Skin epidermis (tissue), 12 donors: ENCODE results near the gene MED28.
"Not testable (repeated sequence)": the region's sequence is repeated elsewhere in the genome, so short reads cannot be mapped to it uniquely, and the experiment has no call there.

Source experiments
- H3K27ac ChIP-seq, 21 experiments: fragments of 200-600 bp; sonication (generic) in 11 of 21; one replicate each; pipeline ENCODE4 v1.5.0; 2020; ENCODE audit warnings: mild to moderate bottlenecking in 3 of 21, inconsistent platforms in 2 of 21, moderate library complexity in 2 of 21
- H3K4me3 ChIP-seq, 7 experiments: fragments of 200-600 bp; sonication (generic) in 2 of 7; one replicate each; pipeline ENCODE4 v1.5.0; 2020; ENCODE audit warnings: inconsistent platforms in 2 of 7, mild to moderate bottlenecking in 2 of 7, moderate library complexity in 1 of 7

MED28 gene

GRCh38 chr4:17659196-17659595, 44.8 kb downstream of the MED28 start:
- not testable (repeated sequence) for H3K27ac ChIP-seq, H3K4me3 ChIP-seq

- Histone ChIP-seq H3K27ac (no peak overlapping the region), H3K4me3 (no peak overlapping the region)
These were observed 48.3 kb downstream of the MED28 start for GRCh38 chr4:17662694-17663093.

- Histone ChIP-seq H3K4me3 (no peak overlapping the region), H3K27ac (no peak overlapping the region)
These were observed 50.3 kb downstream of the MED28 start for GRCh38 chr4:17664755-17665154.

- H3K27ac ChIP-seq, result no peak overlapping the region
These were observed 50.9 kb downstream of the MED28 start for GRCh38 chr4:17665346-17665745.

DNA sequence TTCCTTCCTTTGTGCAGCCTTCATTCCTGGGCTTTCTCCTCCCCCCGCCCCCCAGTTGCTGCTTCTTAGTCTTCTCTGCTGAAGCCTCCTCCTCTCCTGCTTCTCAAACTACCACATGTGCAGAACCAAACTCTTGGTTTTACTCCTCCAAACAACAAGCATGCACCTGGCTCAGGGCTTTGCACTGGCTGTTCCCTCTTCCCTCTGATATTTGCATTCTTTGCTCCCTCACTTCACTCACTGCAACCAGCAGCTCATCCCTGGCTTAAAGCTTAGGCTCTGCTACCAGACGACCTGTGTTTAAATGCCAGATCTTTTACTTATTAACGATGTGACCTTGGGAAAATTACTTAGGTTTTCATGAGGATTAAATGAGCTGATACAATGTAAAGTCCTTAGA, 51.4 kb downstream of the MED28 start:
- H3K27ac ChIP-seq, result no peak overlapping the region
- H3K4me3 ChIP-seq, result no peak overlapping the region

More at GRCh38 chr4:17665346-17665745, 50.9 kb downstream of the MED28 start:
- H3K4me3 ChIP-seq, result no peak overlapping the region

GRCh38 chr4:17667253-17667652, 52.8 kb downstream of the MED28 start:
- Histone ChIP-seq H3K4me3 (no peak overlapping the region), H3K27ac (no peak overlapping the region)

DNA sequence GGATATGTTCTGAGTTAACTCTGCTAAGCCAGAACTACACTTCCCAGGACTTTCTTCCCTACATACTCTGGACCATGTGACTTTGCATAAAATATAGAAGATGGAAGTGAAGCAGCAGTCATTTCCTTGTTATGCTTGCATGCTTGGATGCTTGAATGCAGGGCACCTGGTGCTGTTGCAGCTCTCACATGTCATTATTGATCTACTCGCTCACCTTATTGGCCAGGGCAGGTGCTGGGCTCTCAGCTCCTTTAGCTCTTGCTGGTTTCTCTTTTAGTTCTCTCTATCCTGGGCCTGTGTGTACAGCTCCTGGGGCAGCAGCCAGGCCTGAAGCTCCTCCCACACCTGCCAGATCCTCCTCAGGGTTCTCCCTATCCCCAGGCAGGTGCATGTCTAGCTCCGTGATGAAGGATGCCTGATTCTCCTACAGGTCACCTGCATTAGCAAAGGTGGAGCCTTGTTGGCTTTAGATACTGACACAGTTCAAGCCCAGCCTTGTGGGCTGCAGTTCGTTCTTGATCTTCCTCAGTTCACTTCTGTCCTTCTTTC, 53.3 kb downstream of the MED28 start:
- H3K4me3 ChIP-seq, result no peak overlapping the region
- H3K27ac ChIP-seq, result no peak overlapping the region

DNA sequence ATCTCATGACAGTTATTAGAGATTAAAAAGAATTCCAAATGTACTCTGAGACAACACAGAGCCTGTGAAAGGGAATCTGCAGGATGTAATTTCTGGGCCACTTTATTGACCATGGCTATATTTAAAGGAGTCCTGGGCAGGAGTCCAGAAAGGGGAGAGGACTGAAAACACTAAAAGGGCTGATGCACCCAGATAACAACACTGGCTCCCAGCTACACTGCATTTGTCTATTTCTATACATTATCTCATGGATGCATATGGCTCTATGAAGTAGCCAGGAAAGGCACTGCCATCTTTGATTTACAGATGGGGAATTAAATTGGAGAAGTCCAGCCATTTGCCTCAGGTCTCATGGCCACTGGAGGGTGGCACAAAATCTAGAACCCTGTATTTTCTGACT, 56.0 kb downstream of the MED28 start:
- H3K4me3 ChIP-seq, result no peak overlapping the region
- H3K27ac ChIP-seq, result no peak overlapping the region

- H3K27ac ChIP-seq, result no peak overlapping the region
These were observed 66.3 kb downstream of the MED28 start for GRCh38 chr4:17680559-17681280.

DNA sequence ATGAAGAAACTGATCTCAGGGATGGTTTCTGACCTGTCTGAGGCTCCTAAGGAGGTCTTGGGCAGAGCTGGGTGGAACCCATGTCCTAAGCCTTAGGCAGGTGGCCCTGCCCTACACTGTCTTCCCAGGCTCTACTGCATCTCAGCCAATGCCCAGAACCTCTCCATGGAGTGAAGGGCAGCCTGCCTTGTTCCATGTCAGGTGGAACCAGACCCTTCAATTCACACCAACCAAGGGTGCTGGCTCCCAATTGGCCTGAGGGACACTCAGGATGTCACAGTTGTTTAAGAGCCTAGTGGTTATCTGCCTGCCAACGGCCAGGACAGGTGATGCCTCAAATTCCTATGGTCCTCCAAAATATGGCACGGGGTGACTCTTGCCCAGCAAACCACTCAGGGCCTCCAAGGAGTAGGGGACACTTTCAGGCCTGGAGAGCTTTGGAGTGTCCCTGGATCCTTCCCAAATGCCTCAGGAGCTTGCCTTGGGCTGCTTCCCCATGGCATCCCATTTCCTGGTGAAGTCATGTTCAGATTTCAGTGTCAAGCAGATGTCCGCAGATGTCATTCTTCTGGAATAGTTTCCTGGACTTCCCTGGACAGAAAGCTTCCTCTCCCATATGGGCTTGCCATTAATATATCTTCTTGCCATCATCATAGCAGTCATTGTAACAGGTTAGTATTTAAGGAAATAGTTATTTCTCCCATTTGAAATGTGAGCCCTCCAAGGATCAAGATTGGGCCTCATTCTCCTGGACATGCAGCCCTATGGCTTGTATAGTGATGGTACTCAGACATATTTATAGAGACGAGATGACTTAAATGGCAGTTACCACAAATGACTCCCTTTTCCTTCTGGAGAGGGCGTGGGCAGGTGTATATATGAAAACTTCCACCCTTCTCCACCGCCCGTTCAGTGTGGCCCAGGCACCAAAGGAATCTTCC, 67.1 kb downstream of the MED28 start:
- H3K27ac ChIP-seq, result no peak overlapping the region
- H3K4me3 ChIP-seq, result no peak overlapping the region

More at GRCh38 chr4:17680559-17681280, 66.3 kb downstream of the MED28 start:
- H3K4me3 ChIP-seq, result no peak overlapping the region

DNA sequence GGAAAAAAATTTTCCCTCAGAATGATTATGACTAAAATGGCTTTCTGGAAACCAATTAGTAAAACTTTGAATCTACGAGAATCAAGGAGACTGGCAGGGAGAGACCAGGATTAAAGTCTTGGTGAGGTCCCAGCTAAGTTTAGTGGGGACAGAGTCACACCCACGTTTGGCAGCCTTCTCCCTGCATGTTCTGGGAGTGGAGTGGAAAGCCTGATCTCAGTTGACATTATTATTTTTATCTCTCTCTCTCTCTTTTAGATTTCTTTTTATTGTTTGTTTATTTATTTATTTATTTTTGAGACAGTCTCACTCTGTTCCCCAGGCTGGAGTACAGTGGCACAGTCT, 67.8 kb downstream of the MED28 start:
- H3K4me3 ChIP-seq, result no peak overlapping the region
- no peak overlapping the region for H3K27ac ChIP-seq
